GM19324 (cell line): Measurements from ENCODE around the gene VPS9D1.
"Not testable (repeated sequence)": the region's sequence is repeated elsewhere in the genome, so short reads cannot be mapped to it uniquely, and the experiment has no call there.

Source experiments
- ATAC-seq: cut with Tn5 transposase; IDR thresholded peaks from one replicate; pipeline ENCODE4 v1.9.1; 2021; ENCODE audit warnings: mild to moderate bottlenecking, moderate library complexity; ENCODE audit not compliant: unreplicated experiment, low FRiP score

VPS9D1 gene

DNA sequence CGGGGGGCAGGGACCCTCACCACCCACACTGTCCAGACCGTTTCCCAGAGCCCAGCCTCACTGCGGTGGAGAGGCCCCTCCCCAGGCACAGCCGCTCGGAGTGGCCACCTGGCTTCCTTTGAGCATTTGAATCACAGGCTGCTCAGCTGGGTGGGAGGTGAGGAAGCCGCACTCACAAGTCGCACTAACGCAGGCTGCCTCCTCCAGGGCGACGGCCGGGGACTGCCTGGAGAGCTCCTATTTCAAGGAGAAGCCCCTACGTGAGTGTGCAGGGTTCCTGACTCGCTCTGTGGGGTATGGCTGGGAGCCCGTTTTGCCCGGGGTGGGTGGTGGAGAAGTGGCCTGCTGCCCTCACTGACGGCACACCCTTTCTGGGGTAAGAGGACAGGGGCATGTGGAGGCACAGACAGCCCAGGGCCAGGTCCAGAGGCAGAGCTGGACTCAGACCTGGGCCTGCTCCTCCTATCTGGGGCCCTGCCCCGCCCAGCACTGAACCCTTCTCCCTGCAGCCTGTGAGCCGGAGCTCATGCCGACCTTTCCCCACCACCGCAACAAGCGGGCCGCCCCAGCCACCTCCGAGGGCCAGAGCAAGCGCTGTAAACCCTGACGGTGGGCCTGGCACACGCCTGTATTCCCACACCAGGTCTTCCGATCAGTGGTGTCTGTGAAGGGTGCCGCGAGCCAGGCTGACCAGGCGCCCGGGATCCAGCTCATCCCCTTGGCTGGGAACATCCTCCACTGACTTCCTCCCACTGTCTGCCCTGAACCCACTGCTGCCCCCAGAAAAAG, 25.4 kb downstream of the VPS9D1 start:
- no peak for ATAC-seq

GRCh38 chr16:89694784-89695085, 26.0 kb downstream of the VPS9D1 start:
- ATAC-seq = not testable (repeated sequence)

DNA sequence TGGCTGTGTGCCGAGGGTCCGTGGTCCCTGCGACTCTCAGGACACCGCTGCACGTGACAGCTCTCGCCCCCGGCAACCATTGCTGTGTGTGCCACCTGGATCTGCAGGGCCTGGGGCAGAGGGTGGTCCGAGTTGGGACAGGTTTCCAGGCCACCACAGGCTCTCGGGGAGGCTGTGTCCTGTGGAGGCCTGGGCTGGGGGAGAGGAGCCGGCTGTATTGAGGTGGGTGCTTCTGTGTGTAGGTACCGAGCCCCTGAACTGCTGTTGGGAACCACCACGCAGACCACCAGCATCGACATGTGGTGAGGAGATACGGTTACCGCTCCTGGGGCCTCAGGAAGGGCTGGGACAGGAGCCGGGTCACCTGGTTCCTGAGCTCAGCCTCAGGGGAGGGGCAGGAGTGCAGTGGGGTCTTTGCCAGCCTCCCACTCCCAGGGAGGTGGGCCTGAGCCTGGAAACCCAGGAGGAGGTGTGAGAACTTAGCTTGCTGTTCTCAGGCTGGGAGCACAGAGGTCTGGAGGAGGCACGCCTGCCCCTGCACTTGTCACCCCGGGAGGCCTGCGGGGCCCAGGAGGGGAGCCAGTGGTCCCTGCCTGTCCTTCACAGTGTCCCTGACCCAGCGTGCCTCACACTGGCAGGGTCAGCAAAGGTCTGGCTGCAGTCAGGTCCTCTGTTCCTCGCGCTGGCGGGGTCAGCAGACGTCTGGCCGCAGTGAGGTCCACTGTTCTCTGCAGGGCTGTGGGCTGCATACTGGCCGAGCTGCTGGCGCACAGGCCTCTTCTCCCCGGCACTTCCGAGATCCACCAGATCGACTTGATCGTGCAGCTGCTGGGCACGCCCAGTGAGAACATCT, 26.5 kb downstream of the VPS9D1 start:
- ATAC-seq = no peak

GRCh38 chr16:89693289-89693731, 27.4 kb downstream of the VPS9D1 start:
- no peak for ATAC-seq

GRCh38 chr16:89691986-89692569, 28.6 kb downstream of the VPS9D1 start:
- no peak for ATAC-seq

DNA sequence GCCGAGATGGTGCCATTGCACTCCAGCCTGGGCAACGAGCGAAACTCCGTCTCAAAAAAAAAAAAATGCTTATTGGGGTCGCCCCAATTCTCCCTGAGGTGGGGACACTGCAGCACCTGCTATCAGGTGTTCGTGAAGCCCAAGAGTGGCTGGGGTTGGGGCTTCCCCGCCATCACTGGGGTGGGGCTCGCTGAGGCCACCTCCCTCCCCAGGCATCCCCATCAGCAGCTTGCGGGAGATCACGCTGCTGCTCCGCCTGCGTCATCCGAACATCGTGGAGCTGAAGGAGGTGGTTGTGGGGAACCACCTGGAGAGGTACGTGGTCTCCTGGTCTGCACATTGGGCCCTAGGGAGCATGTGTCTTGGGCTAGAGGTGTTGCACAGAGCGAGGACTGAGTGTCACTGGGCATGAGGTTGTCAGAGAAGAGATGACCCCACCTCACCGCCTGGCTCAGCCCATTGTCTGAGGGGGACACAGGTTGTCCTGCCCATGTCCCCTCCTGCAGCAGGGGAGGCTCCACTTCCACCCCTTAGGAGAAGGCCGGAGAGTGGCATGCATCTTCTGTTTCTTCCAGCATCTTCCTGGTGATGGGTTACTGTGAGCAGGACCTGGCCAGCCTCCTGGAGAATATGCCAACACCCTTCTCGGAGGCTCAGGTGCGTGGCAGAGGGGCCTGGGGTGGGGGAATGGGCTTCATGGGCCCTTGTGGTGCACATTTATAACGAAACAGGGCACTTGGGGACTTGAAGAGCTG, 29.3 kb downstream of the VPS9D1 start:
- ATAC-seq = no peak

DNA sequence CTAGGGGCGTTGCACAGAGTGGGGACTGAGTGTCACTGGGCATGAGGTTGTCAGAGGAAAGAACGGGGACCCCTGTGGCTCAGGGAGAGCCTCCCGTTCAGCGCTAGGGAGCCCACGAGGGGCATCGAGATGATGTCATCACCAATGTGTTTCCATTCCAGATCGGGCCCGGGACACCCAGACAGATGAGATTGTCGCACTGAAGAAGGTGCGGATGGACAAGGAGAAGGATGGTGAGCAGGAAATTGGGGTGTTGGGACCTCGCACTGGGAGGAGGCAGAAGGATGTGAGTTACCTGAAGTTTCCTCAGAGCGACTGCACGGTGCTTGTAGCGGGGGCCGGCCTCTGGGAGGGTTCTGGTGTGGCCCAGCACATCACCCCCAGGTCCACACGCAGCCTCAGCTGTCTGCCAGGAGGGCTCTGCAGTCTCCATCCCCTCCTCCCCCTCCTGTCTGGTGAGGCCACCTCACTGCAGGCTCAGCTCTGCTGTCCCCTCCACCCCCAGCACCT, 30.3 kb downstream of the VPS9D1 start:
- ATAC-seq = no peak

DNA sequence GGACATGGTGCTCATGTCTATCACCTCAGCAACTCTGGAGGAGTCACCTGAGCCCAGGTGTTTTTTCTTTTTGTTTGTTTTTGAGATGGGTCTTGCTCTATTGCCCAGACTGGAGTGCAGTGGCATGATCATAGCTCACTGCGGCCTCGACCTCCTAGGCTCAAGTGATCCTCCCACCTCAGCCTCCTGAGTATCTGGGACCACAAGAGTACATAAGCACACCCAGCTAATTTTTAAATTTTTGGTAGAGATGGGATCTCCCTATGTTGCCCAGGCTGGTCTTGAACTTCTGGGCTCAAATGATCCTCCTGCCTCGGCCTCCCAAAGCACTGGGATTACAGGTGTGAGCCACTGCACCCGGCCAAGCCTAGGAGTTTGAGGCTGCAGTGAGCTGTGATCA, 31.1 kb downstream of the VPS9D1 start:
- not testable (repeated sequence) for ATAC-seq

- ATAC-seq = no peak
Observed at GRCh38 chr16:89689142-89689541, 31.6 kb downstream of the VPS9D1 start.

DNA sequence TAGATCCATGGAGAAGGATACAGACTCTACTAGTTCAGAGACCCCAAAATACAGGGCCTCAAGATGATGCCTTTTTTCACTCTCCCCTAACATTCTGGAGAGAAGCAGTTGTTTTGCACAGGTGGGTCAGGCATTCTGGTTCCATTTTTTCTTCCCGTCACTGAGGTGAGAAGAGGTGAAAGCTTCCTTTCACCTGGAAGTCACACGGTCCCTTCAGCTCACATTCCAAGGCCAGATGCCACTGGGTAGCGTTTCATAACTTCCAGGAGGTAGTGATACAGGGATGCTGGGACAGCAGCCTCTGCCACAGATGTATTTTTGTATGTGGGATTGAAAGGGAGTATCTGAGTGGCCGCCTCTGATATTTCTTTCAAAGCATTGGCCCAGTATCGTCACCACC, 32.3 kb downstream of the VPS9D1 start:
- ATAC-seq = no peak

GRCh38 chr16:89687092-89687940, 33.4 kb downstream of the VPS9D1 start:
- peak; percentile 53 for ATAC-seq

GRCh38 chr16:89686520-89687091, 34.1 kb downstream of the VPS9D1 start, which contains the start of gene CDK10:
CDK10 (plus strand) TSS chr16:89686689; CDS start chr16:89686711, 22 bp downstream.
- peak; percentile 88 for ATAC-seq

- no peak for ATAC-seq
Observed at GRCh38 chr16:89685916-89686315, 34.8 kb downstream of the VPS9D1 start.

DNA sequence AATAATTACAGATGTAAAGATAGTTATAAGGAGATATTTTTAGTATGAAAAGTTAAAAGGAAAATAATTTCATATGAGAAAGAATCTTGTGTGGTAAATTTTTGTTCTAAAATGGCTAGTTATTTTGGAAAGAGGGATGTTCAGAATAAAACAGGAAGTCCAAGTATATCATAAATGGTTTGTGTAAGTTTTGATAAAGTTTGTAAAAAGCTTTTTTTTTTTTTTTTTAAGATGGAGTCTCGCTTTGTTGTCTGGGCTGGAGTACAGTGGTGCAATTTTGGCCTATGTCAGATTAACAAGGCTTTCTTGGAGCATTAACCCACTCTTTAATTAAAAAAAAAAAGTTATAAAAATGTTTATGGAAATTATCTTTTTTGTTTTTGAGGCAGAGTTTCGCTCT, 42.4 kb downstream of the VPS9D1 start:
- no peak for ATAC-seq

- ATAC-seq = no peak
Observed at GRCh38 chr16:89672177-89672941, 48.3 kb downstream of the VPS9D1 start.

DNA sequence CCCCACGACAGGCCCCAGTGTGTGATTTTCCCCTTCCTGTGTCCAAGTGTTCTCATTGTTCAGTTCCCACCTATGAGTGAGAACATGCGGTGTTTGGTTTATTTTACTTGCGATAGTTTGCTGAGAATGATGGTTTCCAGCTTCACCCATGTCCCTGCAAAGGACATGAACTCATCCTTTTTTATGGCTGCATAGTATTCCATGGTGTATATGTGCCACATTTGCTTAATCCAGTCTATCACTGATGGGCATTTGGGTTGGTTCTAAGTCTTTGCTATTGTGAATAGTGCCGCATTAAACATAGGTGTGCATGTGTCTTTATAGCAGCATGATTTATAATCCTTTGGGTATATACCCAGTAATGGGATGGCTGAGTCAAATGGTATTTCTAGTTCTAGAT, 49.1 kb downstream of the VPS9D1 start:
- not testable (repeated sequence) for ATAC-seq

DNA sequence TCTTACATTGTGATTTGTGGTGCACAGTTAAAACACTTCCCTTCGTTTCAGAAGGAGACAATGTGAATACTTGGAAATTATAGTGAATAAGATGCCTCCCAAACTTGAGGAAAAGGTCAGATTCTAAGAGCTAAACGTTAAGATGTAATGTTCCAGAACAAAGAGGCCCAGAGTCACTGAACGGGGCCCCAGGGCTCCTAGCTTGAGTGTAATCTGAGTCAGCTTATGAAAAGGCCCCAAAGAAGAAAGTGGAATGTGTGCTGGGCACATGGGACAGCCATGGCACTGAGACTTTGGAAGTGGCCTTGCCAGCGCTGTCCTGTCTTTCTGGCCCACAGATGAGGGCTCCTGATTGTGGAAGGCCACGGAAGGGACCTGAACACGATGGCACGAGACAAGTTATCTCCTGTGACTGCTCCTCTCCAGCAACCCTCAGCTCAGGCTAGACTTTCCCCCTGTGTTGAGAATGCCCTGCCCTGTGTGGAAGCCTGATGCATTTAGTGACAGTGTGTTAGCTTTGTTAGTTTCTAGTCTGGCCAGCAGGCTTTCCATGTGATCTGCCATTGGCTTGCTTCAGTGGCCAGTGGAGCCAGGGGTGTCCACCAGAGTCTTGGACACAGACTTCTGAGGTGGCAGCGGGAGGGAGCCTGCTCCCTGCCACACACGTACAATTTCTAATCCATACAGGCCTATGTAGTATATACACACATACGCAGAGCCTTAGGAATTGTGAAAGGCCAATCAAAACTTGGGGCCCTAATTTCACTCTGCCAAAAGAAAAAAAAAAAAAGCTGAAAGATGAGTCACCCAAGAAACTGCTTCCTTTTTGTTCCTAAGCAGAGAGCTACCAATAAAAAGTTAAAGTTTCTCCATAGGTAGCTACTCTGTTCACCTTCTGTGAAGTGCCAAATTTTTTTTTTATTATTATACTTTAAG, 49.9 kb downstream of the VPS9D1 start:
- ATAC-seq = no peak
